ENCODE data around the gene SMAD6.

Gene SMAD6

DNA sequence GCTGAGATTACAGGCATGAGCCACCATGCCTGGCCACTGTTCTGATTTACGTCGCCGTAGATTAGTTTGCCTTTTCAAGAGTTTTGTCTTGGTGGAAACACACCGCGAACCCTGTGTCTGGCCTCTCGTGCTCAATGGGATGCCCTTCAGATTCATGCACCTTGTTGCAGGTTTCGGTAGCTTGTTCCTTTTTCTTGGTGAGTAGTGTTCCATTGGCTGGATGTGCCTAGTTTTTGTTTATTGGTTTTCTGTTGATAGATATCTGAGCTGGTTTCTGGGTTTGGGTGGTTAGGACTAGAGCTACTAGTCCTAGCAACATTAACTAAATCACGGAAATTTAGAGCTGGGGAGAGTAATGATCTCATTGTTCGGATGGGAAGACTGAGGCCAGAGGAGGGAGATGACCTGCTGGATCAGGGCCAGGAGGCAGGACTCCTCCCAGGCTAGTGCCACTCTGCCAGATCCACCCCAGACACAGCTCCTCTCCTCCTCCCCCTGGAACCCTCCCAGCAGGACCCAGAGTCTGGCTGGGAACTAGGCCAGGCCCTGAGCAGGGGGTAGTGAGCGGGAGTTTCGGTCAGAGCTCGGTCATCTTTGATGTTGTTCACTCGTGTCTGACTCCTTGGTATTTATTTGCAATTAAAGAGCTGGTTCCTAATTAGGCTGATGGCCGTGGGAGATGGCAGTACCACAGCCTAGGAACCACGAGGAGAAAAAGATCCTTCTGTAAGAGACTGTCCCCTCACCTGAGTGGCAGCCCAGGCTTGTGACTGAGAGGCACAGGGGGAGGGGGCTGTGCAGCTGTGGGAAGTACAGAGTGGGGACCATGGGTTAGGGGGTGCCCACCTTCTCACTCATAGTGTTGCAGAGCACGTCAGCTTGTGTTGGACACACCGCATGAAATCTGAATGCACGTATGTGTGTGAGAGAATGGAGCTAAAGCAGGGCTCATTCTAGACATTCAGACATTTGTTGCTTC is 73.4 kb downstream of the SMAD6 start:
- DNase-seq (ENCODE audit: low read depth, low spot score): no peak

DNA sequence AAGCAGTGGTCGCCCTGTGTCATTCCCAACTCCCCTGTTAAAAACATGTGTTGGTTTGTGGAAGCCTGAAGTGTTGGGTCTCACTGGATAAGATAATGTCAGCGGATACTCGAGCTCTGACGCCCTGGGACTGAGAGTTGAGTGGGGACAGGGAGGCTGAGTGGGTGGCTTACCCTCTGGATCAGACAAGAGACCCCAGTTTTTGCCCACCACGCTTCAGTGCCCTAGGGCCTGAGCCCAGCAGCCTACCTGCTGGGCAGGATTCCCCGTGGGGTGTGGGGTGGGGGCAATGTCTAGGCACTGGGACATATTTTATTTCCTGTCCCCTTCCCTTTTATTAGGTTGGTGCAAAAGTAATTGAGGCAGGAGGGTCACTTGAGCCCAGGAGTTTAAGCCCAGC is 75.0 kb downstream of the SMAD6 start:
- no peak for DNase-seq (ENCODE audit: low read depth, low spot score)

GRCh38 chr15:66777596-66778313 is 75.7 kb downstream of the SMAD6 start:
- no peak for DNase-seq (ENCODE audit: low read depth, low spot score)

GRCh38 chr15:66778314-66778665 is 76.3 kb downstream of the SMAD6 start:
- no peak for DNase-seq (ENCODE audit: low read depth, low spot score)

DNA sequence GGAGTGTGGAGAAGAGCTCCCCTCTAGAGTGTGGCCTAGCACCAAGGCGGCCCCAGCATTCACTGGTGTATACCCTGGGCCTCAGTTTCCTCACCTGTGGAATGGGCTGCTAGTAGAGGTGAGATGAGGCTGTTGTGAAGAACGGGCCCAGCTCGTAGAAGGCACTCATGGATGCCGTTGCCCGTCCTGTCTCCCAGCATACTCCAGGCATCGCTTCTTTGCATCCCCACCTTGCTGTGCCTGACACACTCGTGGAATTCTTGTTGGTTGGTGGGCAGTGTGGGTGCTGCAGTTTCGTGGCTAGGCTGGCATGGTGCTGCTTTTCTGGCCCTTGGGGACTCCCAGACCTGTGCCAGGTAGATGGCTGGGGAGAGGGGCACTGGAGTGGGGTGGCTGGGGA is 76.7 kb downstream of the SMAD6 start:
- no peak for DNase-seq (ENCODE audit: low read depth, low spot score)

DNA sequence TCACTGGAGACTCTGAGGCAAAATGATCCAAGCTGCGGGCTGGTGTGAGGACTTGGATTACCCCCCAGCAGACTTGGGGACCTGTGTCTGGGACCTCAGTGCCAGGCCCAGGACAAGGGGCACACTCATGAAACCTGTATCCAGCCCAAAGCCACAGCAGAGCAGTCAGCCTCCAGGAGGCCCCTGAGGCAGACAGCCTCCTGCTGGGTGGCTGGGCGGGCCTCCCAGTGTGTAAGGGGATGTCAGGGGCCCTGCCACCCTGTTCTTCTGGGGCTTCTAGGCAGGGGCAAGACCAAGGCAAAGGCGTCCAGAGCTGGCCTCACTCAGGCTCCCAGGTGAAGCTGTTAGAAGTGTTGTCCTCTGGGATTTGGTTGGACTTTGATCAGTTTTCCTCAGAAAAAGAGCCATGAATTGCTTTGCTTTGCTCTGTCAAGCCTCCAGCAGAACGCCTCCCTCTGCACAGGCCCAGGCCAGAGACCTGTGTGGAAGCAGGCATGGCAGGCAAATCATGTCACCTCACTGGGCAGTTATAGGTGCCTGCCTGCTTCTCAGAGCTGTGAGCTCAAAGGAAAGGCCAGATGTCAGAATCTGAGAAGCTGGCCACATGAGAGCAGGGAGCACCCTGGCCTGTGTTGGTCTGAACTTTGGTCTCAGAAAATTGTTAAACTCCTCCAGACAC is 77.4 kb downstream of the SMAD6 start:
- no peak for DNase-seq (ENCODE audit: low read depth, low spot score)

DNA sequence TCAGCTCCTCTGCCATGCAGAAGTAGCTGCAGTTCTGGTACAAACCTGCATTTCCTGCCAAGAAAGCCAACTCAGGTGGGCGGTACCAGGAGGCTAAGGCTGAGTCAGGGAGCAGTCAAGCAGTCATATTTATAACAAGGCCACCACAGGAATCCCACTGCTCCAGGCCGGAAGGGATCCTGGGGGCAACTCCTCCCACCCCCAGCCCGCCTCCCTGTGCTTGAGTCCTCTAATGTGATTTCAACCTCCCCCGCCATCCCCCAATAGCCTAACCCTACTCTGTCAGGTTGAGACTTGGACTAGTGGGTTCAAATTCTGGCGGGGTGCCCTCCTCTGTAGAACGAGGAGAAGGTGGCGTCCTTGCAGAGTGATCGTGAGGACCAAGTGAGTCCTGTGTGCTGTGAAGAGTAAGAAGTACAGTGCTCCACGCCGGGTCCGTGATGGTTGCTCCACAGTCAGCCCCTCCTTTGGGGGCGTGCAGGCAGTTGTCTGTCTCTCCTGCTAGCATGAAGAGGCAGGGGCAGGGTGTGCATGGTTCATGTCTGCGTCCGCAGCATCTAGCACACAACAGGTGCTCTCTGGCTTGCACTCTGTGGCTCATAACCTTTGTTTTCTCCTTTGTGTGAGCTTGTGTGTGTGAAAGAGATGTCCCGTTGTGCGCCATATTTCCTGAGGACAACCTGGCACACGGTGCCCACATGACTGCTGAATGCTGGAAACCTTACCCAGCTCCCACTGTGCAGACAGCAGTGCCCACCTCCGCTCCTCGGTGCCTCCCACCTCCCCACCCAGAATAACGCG is 78.3 kb downstream of the SMAD6 start:
- DNase-seq (ENCODE audit: low read depth, low spot score): no peak

DNA sequence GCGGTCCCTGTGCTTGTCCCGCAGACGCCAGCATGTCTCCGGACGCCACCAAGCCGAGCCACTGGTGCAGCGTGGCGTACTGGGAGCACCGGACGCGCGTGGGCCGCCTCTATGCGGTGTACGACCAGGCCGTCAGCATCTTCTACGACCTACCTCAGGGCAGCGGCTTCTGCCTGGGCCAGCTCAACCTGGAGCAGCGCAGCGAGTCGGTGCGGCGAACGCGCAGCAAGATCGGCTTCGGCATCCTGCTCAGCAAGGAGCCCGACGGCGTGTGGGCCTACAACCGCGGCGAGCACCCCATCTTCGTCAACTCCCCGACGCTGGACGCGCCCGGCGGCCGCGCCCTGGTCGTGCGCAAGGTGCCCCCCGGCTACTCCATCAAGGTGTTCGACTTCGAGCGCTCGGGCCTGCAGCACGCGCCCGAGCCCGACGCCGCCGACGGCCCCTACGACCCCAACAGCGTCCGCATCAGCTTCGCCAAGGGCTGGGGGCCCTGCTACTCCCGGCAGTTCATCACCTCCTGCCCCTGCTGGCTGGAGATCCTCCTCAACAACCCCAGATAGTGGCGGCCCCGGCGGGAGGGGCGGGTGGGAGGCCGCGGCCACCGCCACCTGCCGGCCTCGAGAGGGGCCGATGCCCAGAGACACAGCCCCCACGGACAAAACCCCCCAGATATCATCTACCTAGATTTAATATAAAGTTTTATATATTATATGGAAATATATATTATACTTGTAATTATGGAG is 79.1 kb downstream of the SMAD6 start:
- no peak for DNase-seq (ENCODE audit: low read depth, low spot score)

DNA sequence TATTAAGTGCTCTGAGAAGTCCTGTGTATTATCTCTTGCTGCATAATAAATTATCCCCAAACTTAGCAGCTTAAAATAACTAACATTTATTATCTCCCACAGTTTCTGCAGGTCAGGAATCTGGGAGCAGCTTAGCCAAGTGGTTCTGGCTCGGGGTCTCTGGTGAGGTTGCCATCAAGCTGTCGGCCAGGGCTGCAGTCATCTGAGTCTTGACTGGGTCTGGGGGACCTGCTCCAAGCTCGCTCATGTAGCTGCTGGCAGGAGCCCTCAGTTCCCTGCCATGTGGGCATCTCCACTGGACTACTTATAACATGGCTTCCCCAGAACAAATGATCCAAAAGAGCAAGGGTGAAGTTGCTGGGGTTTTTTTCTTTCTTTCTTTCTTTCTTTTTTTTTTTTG is 80.7 kb downstream of the SMAD6 start:
- no peak for DNase-seq (ENCODE audit: low read depth, low spot score)

GRCh38 chr15:66783314-66783713 is 81.3 kb downstream of the SMAD6 start:
- DNase-seq (ENCODE audit: low read depth, low spot score): no peak

DNA sequence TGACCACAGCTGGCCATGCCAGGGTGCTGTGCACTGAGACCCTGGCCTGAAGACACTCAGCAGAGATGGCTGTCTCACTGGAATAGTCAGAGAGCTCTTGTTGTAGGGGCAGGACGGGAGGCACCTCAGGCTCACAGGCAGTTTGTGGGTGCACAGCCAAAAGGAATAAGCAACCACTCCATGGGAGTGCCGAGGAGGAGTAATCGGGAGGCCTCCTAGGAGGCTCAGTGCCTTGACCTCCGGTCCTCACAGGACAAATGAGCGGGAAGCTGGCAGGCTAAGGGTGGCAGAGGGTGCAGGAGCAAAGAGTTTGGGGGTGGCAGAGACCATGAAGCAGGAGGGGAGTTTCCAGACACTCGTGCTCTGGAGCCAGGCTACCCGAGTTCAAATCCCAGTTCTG is 81.7 kb downstream of the SMAD6 start:
- no peak for DNase-seq (ENCODE audit: low read depth, low spot score)

GRCh38 chr15:66784174-66784573 is 82.1 kb downstream of the SMAD6 start:
- DNase-seq (ENCODE audit: low read depth, low spot score): no peak

DNA sequence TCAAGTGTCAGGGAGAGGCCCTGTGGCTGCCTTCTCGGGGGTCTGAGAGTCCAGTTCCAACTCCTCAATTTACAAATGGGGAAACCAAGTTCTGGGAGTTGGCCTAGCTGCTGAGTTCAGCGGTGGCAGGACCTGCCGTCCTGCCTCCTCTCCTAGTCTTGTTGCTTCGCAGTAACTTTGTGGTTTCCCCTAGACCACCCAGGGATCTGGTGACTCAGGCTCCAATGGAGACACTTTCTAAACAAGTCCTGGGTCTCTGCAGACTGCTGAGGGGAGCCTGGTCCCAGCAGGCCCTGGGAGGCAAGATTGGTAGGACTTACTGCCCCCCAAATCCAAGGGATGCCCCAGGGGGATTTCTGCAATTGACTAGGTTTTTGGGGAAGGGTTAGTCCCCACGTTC is 83.6 kb downstream of the SMAD6 start:
- DNase-seq (ENCODE audit: low read depth, low spot score): no peak

DNA sequence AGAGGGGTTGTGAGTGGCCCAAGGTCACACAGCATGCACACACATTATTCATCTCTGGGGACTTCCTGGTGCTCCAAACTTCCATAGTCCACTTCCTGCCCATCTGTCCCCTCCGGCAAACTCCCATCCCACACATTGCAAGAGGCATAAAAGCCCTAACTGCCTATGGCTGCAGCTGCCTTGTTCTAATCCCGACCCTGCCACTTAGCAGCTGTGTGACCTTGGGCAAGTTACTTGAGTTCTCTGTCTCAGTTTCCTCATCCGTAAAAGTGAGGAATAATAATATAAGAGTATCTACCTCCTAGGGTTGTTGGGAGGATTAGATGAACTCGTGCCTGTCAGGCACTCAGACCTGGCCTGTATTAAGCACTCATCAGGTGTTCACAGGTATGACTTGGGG is 84.2 kb downstream of the SMAD6 start:
- no peak for DNase-seq (ENCODE audit: low read depth, low spot score)

- no peak for DNase-seq (ENCODE audit: low read depth, low spot score)
Measured at GRCh38 chr15:66786708-66787488, 84.9 kb downstream of the SMAD6 start.

DNA sequence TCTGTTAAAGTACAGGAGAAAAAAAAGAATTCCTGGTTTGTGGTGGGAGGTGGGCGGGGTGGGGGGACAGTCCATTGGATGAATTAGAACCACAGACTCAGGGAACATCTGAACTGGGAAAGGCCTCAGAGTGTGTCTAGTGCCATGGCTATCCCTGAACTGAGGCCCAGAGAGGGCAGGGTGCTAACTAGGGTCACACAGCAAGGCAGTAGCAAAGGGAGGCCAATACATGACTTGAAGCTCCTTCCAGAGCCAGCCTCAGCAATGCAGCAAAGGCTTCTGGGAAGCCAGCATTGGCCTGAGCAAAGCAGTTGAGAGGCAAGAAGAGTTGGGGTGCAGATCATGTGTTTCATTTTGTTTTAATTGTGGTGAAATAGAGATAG is 85.4 kb downstream of the SMAD6 start:
- DNase-seq (ENCODE audit: low read depth, low spot score): no peak

- no peak for DNase-seq (ENCODE audit: low read depth, low spot score)
Measured at GRCh38 chr15:66788024-66788423, 86.0 kb downstream of the SMAD6 start.

DNA sequence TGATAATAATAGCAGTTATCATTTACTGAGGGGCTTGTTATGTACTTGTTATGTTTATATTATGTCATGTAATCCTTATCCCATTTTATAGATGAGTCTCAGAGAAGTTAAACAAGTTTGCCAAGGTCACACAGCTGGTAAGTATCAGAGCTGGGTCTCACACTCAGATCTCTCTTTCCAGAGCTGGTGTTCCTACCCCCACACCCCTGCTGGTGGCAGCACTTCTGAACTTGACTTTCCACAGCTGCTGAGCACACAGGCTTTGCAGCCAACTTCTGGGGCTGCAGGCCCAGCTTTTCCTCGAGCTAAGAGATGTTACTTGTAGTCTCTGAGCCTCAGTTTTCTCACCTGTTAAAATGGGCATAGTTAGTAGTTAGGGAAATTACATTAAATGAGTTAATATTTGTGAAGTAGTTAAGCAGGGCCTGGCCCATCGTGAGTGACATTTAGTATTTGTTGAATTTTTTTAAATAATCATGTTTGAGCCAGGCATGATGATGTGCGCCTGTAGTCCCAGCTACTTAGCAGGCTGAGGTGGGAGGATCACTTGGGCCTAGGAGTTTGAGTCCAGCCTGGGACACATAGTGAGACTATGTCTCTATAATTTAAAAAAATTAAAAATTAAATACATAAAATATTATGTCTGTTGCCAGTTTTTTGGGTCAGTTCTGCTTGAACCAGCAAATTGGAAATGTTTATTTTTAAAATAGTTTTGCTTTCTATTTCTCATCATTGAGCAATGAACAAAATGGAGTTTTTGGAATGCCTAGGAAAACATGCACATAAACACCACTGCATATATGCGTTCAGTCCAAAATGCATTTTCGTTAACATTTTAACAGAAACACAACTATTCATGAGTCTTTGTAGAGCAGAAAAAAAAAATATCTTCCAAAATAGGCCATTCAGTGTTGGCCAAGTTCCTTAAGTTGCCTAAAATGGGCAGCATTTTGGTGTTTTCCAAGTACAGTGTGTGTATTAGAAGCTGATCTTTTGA is 87.3 kb downstream of the SMAD6 start:
- DNase-seq (ENCODE audit: low read depth, low spot score): no peak

DNA sequence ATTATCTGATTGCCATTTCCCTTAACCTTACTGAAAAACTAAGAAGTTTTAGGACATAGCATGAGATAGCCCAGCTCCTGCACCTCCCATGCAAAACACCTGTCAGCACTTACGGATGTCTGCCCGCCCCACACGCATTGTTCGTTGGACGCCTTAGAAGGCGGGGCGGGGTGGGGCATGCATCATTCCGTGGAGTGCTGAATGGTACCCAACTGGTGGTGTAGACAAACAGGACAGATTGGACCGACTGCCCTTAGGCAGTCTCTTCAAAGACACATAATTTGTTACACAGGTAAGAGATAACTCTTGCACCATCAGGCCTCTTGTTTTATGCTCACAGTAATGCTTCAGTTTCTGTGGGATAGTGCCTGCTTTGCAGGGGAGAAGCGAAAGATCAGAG is 93.8 kb downstream of the SMAD6 start:
- DNase-seq (ENCODE audit: low read depth, low spot score): no peak
